Stimulated activated CD4-positive, alpha-beta T cell treated with anti-CD3 and anti-CD28 coated beads, TNF-alpha, amount 100 ng/mL, for 4 hours (primary cell): ENCODE results near the gene AZIN2.
A peak's percentile ranks its signal among the peaks of the same experiment; 100 is the strongest.
"Not testable (repeated sequence)": the region's sequence is repeated elsewhere in the genome, so short reads cannot be mapped to it uniquely, and the experiment has no call there.

ENCODE experiments used
- DNase-seq, 3 experiments: peaks; one replicate each; pipeline ENCODE4 v3.0.0-alpha.2; 2020; ENCODE audit warnings: low read depth in 3 of 3

AZIN2 gene

DNA sequence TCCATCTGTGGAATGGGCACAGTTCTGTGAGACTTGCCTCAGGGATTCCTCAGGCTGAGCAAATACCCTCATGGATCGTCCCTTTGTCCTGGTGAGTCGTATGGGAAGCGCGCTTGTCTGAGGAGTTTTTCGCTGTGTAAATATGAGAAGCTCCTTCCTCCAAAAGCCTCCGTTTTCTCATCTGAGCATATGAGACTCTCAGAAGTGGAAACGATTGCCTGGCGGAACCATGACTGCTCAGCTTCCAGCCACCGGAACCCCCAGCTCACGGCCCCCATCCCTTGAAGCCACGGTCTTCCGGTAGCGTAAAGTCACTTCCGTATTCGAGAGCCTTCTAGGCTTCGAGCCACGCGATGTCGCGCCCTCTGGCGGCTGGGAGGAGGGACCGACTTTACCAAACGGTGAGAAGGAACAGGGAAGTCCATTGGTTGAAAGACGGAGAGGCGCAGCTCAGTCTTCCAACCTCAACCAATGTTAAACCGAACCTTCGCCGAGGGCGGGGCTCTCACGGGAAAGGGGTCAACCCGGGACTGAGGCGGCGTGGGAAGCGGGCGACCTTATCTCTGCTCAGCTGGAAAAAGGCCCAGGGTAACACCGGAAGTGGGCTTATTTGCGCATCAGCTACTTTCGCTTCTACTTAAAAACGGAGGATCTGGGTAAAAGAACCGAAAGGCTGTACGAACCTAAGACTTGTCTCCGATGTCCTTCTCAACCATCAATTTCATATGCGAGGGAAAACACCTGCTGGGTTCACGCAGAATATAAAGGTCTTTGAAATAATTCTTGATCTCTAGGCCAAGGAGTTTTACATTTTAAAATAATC is 46.3 kb downstream of the AZIN2 start:
- DNase-seq: peak; percentile 95 to 98 (median 96)

DNA sequence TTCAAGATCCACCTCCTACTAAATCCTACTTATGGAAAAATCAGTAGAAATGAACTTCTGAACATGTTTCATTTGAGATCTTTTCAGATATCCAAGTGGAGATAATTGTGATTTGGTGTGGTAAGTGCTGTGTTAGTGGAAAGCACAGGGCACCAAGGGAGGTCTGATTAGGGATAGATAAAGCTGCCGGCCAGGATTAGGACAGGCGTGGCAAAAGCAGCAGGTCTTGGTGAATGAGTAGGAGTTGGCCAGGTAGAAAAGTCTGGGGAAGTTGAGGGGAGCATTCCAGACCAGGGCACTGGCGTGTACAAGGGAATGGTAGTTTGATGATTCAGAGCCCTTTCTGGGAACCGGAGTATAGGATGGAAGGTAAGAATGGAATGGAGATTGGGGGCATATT is 47.8 kb downstream of the AZIN2 start:
- no peak for DNase-seq

DNA sequence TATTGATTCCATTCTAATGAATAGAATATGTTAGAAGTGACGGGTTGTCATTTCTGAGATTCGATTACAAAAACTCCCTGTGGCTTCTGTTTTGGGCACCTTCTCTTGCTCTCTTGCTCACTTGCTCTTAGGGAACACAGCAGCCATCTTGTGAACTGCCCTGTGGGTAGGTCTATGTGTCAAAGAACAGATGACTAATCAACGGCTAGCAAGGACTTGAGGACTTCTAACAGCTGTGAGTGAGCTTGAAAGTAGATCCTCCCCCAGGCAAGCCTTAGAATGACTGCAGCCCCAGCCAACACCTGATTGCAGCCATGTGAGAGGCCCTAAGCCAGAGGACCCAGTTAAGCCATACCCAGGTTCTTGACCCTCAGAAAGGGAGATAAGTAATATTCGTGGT is 49.3 kb downstream of the AZIN2 start:
- no peak for DNase-seq

DNA sequence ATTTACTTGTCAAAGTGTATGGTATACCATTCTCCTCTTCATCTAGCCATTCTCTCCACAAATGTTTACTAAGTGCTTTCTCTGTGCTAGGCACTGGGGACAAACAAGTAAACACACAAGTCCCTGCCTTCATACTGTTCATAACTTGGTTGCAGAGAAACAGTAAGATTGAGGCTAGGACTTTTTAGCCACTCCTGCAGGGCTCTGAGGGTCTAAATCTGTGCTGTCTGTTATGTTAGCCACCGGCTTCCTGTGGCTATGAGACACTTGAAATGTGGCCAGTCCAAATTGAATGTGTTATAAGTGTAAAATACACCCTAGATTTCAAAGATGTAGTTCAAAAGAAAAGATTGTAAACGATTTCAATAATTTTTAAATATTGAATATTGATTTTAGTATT is 50.2 kb downstream of the AZIN2 start:
- no peak for DNase-seq

- no peak for DNase-seq
Observed at GRCh38 chr1:33132549-33132948, 51.6 kb downstream of the AZIN2 start.

DNA sequence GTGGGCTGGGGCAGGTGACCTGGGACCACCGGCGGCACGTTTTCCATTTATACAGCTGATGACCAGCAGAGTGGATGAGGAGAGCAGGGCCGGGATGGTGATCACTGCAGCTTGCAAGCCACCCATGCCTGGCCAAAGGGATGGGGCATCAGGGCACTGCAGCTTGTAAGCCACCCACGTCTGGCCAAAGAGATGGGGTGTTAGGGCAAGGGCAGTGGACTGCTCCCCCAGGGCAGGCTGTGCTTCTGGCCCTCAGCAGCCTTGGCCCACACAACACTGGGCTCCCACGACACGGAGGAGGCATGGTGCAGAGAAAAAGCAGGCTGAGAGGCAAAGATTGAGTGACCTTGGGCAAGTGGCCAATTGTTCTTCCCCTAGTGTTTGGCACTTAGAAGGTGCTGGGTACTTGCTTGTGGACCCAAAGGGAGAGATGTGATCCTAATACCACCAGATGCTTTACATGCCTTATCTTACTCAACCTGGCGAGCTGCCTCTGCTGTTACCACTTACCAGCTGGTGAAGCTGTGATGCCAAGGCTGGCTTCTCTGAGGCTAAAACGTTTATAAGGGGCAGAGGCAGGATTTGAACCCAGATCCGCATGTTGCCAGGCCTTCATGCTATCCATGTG is 52.6 kb downstream of the AZIN2 start:
- DNase-seq: no peak

DNA sequence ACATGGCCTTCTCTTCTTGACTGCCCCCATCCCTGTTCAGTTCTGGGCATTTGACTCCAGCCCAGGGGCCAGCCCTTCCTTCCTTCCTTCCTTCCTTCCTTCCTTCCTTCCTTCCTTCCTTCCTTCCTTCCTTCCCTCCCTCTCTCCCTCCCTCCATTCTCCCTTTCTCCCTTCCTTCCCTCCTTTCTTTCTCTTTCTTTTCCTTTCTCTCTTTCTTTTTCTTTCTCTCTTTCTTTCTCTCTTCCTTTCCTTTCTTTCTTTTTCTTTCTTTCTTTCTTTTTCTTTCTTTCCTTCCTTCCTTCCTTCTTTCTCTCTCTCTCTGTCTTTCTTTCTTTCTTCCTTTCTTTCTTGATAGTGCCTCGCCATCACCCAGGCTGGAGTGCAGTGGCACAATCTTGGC is 55.1 kb downstream of the AZIN2 start:
- DNase-seq: not testable (repeated sequence)

DNA sequence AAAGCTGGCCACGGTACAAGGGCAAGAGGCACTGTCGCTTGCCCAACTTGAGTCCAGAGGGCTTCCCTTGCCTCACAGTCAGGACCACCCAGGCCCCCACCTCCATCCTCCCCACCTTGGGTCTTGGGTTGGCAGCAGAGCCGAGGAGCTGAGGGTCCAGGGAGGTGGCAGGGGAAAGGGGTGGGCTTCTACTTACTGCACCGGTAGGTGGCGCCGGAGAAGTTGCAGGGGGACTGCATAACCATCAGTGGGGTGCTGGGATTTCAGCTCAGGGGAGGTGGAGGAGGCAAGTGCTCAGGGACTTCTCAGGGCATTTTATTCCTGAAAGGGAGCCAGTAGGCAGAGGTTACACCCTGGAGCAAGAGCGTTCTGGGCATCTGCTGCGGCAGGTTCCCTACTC is 56.8 kb downstream of the AZIN2 start:
- DNase-seq: no peak

DNA sequence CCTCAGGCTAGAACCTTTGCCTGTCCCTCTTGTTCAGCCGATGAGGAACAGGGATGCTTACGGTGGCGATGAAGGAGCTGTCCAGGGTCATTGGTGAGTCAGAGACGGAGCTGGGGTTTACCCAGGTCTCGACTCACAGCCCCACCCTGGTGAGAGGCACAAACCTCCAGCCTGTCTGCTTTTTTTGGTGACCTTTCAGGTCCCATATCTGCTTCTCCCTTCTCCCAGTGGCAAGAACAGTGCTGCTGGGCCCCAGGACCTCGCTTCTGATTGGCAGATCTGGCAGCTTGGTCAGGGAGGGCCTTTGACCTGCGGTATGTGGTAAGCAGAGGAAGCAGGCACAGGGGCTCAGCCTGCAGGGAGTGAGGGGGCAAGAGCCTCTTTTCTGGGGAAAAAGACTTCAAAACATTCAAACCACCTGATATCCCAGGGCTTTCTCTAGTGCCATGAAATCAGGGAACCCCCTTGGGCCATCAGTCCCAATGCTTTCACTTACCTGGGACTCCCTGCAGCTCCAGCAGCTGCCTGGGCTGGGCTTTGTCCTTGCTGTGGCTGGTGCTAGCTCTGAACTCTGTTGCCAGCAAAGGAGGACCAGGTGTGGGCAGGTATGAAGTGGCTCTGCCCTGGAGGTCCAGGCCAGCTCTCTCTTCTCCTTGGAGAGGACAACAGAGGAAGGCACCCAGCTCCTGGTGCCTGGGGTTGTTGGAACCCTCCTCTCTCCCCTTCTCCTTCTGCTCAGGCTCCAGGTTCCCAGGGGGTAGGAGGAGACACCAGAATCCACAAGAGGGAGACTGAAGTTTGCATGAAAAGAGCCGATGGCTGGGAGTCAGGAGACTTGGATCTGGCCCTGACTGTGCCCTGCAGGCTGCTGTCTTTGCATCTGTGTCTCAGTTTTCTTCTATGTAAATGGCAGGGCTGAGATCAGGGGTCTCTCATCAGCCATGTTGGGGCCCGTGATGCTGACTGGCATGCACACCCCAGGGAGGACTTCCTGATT is 59.5 kb downstream of the AZIN2 start:
- no peak for DNase-seq

DNA sequence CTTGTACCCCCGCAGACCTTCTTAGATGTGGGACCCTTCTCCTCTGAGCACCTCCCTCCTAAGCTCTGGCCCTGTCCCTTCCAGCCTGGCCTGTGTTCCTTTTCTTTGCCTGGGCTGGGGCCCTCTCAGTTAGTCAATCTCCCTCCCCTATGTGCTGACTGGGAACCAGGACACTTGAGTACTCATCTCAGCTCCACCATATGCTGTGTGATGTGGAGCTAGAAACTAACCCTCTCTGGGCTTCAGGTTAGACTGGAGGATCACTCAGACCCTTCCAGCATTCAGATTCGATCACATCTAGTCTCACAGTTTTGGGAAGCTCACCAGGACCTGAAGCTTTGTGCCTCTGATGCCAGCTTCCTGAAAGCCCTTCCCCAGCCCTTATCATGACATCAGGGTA is 60.3 kb downstream of the AZIN2 start:
- no peak for DNase-seq

- no peak for DNase-seq
Observed at GRCh38 chr1:33141781-33142180, 60.8 kb downstream of the AZIN2 start.

DNA sequence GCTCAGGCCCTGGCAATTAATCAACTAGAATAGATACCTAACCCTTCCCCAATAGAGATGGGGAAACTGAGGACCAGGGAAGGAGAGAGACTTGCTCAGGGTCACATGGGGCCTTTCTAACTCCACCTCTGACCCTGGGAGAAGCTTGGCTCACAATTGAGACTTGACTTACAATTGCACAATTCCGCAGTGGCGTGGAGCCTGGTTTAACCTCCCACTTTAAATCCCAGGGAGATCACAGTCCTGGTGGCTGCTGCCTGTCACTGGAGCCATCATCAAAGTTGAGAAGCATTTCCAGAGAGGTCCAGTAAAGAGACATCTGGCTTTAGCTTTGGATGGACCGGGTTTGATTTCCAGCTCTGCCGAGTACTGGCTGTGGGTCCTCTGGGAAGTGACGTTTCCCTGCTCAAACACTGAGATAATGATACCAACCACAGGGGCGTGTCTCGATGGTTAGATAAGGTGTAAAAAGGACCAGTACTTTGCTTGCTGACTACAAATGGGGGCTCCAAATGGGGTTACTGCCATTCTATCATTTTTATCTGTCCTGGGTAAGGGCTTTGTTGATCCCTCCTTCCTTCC is 61.6 kb downstream of the AZIN2 start:
- DNase-seq: no peak

GRCh38 chr1:33143176-33143575 is 62.2 kb downstream of the AZIN2 start:
- DNase-seq: no peak

GRCh38 chr1:33143698-33144097 is 62.7 kb downstream of the AZIN2 start:
- DNase-seq: no peak

DNA sequence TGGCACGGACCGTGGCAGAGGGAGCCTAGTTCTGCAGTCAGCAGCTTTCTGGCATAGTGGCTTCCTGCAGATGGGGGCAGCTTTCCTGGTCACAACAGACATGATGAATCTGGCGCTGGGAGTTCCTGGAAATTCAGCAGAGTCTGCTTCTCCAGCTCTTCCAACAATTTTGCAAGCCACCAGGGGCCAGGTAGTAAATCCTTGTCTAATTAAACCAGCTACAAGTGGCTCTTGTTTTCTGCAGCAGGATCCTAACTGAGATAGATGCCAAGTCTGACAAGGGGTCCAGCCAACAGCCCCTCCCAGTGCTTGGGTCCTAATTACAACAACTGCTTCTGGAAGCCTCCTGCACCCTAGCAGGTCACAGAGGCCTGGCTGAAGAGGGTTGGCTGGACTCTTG is 65.0 kb downstream of the AZIN2 start:
- DNase-seq: no peak

DNA sequence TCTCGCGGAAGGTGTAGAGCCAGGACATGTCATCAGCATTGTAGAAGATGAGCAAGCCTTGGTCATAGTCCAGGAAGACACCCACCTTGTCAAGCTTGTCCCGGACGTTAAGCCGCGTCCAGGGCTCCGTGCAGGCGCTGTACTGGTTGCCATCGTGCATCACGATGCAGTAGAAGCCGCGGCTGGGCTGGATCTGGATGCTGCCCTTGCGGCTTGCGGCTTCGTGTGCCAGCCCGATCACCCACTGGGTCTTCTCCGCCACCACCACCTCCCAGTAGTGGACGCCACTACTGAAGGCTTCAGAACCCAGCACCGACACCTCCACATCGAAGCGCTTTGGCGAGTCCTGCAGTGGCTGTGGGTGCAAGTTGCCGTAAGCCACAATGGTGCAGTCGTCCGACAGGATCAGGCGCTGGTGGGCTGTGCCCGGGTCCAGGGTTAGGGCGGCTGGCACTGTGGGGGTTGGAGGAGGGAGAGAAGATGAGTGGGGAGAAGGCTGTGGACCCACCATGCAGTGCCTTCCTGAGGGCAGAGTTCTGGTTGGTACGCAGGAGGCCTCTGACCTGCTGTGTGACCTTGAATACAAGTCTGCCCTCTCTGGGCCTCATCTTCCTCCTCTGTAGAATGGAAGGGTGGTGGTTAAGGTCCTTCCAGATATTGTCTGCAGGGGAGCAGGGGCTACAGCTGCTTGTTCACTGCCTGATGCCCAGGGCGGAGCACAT is 66.5 kb downstream of the AZIN2 start:
- DNase-seq: no peak

DNA sequence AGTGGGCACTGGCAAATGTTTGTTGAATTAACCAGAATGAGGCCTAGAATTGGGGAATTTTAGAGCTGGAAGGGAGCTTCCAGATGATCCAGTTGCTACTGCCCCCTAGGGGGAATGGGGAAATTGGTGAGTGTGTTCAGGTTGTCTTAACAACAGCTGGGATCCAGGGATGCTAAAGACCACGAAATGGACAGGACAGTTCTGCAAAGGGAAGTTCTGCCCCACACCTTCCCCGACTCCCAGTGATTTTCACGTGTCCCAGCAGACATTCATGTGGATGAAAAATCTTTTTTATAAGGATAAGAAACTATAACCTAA is 67.0 kb downstream of the AZIN2 start:
- no peak for DNase-seq

DNA sequence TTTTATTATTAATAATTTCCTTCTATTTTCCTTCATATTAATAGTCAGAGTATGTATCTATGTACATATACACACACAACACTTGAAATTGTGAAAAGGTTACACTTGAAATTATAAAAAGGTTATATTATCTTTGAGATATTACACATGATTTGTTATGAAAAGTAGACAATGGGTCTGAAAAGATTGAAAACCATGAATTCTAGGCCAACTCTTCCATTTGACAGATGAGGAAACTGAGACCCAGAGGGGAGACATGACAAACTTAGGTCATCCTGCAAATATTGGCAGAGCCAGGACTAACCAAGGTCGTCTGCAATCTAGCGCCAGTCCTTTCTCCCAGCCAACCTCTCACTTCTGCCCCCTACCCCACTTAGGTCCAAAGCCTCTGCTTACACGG is 67.7 kb downstream of the AZIN2 start:
- DNase-seq: no peak

DNA sequence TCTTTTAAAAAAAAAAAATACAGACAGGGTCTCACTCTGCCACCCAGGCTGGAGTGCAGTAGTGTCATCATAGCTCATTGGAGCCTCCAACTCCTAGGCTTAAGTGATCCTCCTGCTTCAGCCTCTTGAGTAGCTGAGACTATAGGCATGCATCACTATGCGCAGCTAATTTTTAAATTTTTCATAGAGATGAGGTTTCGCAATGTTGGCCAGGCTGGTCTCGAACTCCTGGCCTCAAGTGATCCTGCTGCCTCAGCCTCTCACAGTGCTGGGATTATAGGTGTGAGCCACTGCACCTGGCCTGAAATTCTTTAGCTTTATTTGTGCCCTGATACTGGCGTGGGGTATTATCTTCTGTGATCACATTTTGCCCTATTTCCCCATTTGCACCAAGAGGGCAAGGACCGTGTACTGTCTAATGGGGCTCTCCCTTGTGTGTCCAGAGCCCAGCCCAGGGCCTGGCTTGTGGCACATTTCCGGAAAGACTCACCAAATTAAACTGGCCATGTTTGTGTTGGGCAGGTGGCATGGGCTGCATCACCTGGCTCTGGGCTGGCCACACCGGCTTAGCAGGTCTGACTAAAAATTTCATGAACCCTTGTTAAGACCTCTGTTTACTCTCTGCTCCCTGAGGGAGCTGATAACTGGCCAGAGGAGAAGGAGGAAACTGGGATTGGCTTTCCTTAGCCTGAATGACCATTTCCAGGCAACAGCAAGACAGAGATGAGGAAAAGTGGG is 68.7 kb downstream of the AZIN2 start:
- no peak for DNase-seq

GRCh38 chr1:33150522-33150921 is 69.6 kb downstream of the AZIN2 start:
- no peak for DNase-seq

DNA sequence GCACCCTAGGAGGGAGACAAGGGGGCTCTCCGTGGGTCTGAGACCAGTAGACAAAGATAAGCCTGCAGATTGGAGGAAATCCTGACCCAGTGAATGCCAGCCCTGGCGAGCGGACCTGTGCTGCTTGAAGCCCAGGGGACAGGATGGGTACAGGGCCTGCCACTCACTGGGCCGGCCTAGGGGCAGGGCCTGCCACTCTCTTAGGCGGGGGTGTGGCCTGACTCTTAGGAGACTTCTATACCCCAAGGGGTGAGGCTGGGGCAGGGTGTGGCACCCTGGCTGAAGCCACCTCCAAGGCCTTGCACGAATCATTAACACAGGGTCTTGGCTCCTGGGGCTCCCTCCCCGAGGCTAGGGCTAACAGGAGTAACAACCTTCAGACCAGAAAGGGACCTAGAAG is 70.2 kb downstream of the AZIN2 start:
- no peak for DNase-seq
